HCT116 (cell line): ENCODE results near the gene EOMES.

Experiments
- ATF3 ChIP-seq: IDR thresholded peaks from 2 replicates; pipeline ENCODE4 v1.6.1; 2012
- CTCF ChIP-seq, 3 experiments: fragments of 200-600 bp in 1 of 3; sonication (generic) in 1 of 3; IDR thresholded peaks in 2 of 3; conservative IDR thresholded peaks in 1 of 3; 2 replicates each; pipeline ENCODE4 v1.5.1; 2012 to 2017; ENCODE audit warnings: low read depth in 2 of 3, low read length in 2 of 3, antibody characterized with exemption in 1 of 3, borderline replicate concordance in 1 of 3, control low read depth in 1 of 3, mild to moderate bottlenecking in 1 of 3, mixed read lengths in 1 of 3, mixed run types in 1 of 3, moderate library complexity in 1 of 3; ENCODE audit not compliant: insufficient read depth in 1 of 3
- EZH2phosphoT487 ChIP-seq: fragments of 200-600 bp; IDR thresholded peaks from 2 replicates; pipeline ENCODE4 v1.6.1; 2018; ENCODE audit warnings: antibody characterized with exemption, borderline replicate concordance
- REST ChIP-seq: IDR thresholded peaks from 2 replicates; pipeline ENCODE4 v1.6.1; 2012; ENCODE audit warnings: low read depth
- SRF ChIP-seq: IDR thresholded peaks from 2 replicates; pipeline ENCODE4 v1.6.1; 2012; ENCODE audit warnings: low read depth
- ZNF274 ChIP-seq: fragments of 200-500 bp; sonication (Bioruptor generic); IDR thresholded peaks from 2 replicates; pipeline ENCODE4 v1.6.1; 2014; ENCODE audit warnings: mild to moderate bottlenecking, low read depth, low read length, inconsistent platforms

- TF ChIP-seq CTCF (IDR thresholded peaks at IDR 0.05 in 2 of 3, conservative IDR thresholded peaks at IDR 0.05 in 1 of 3; ENCODE audit: borderline replicate concordance in 1 of 3, insufficient read depth in 1 of 3, low read depth in 2 of 3, low read length in 2 of 3): peak; percentile 76 to 84 (median 77)
- no peak for TF ChIP-seq EZH2phosphoT487
- TF ChIP-seq SRF: no peak
- no peak for TF ChIP-seq REST
- no peak for TF ChIP-seq ZNF274
- TF ChIP-seq ATF3: no peak
Measured at GRCh38 chr3:27712136-27713077, 9.7 kb downstream of the EOMES start.
